ENCODE data around the gene MRPL17. TPM values are rescaled to one million over a fixed set of nuclear protein-coding genes. Genes with fewer than 3 reads are reported as not detected.

Gene MRPL17
- total and polyA plus RNA-seq, 2 of the 13 experiments (the other 11 are each of a cell fraction or from before 2014, with no cell fraction given): 59.4 to 90.0 TPM

DNA sequence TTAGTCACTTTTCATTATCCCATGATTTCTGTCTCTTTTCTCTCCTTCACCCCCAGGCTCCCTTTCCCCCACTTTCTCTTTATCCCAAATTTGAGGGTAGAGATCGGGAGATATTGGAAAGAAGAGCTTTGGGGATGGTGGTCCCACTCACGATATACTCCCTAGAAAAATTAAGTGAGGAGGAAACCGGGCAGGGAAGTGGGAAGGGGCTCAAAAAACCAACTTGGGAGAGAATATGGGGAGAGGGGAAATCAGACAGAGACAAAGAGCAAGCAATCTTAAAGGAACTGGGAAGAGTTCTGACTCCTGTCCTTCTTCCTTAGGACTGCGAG is 26.6 kb downstream of the MRPL17 start:
- POLR2A ChIA-PET: no interaction called here
- Histone ChIP-seq H3K4me1 (ENCODE audit: insufficient read depth, low read length) (peaks cover 12% of the 10 kb centered on the region), H3K9me3 (ENCODE audit: low read length) (no peaks in the 10 kb centered on the region), H3K4me2 (ENCODE audit: low read depth, low read length) (no peak overlapping the region), H2AFZ (ENCODE audit: low read length) (no peak overlapping the region), H3K27me3 (ENCODE audit: control insufficient read depth in 1 of 2, insufficient read depth in 2 of 2, low read length in 2 of 2) (peaks cover 14 to 74% of the 10 kb centered on the region in 2 experiments), H3K79me2 (ENCODE audit: insufficient read depth, low read length) (no peaks in the 10 kb centered on the region), H3K27ac (ENCODE audit: extremely low read length, insufficient read depth, low read length) (no peak overlapping the region), H3K4me3 (replicated peaks in 1 of 3; ENCODE audit: insufficient read depth in 1 of 3, low read depth in 2 of 3, low read length in 3 of 3) (no peak overlapping the region), H3K9ac (ENCODE audit: insufficient read depth, low read depth, low read length) (no peak overlapping the region), H3K36me3 (replicated peaks in 1 of 2; ENCODE audit: control insufficient read depth in 1 of 2, insufficient read depth in 2 of 2, low read length in 2 of 2) (no peaks in the 10 kb centered on the region), H4K20me1 (ENCODE audit: insufficient read depth, low read length) (no peaks in the 10 kb centered on the region)
- DNase-seq (ENCODE audit: low spot score) (no peak), ATAC-seq (no peak), FAIRE-seq (no peak)
- TF ChIP-seq, protein P1, sequence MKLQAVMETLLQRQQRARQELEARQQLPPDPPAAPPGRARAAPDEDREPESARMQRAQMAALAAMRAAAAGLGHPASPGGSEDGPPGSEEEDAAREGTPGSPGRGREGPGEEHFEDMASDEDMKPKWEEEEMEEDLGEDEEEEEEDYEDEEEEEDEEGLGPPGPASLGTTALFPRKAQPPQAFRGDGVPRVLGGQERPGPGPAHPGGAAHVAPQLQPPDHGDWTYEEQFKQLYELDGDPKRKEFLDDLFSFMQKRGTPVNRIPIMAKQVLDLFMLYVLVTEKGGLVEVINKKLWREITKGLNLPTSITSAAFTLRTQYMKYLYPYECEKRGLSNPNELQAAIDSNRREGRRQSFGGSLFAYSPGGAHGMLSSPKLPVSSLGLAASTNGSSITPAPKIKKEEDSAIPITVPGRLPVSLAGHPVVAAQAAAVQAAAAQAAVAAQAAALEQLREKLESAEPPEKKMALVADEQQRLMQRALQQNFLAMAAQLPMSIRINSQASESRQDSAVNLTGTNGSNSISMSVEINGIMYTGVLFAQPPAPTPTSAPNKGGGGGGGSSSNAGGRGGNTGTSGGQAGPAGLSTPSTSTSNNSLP (IDR thresholded peaks at IDR 0.05; ENCODE audit: low read depth, low read length): no peak
- no peak for TF ChIP-seq AHR (CRISPR knock-in tag; IDR thresholded peaks at IDR 0.05)
- TF ChIP-seq, protein P2, sequence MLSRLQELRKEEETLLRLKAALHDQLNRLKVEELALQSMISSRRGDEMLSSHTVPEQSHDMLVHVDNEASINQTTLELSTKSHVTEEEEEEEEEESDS (CRISPR knock-in tag; IDR thresholded peaks at IDR 0.05; ENCODE audit: borderline replicate concordance): no peak
- TF ChIP-seq SMYD3 (CRISPR knock-in tag; IDR thresholded peaks at IDR 0.05): no peak
- TF ChIP-seq, protein P3, sequence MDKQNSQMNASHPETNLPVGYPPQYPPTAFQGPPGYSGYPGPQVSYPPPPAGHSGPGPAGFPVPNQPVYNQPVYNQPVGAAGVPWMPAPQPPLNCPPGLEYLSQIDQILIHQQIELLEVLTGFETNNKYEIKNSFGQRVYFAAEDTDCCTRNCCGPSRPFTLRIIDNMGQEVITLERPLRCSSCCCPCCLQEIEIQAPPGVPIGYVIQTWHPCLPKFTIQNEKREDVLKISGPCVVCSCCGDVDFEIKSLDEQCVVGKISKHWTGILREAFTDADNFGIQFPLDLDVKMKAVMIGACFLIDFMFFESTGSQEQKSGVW (CRISPR knock-in tag; IDR thresholded peaks at IDR 0.05; ENCODE audit: borderline replicate concordance): no peak
- TF ChIP-seq, protein P4, sequence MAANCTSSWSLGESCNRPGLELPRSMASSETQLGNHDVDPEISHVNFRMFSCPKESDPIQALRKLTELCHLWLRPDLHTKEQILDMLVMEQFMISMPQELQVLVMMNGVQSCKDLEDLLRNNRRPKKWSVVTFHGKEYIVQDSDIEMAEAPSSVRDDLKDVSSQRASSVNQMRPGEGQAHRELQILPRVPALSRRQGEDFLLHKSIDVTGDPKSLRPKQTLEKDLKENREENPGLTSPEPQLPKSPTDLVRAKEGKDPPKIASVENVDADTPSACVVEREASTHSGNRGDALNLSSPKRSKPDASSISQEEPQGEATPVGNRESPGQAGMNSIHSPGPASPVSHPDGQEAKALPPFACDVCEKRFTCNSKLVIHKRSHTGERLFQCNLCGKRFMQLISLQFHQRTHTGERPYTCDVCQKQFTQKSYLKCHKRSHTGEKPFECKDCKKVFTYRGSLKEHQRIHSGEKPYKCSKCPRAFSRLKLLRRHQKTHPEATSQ (CRISPR knock-in tag; IDR thresholded peaks at IDR 0.05; ENCODE audit: borderline replicate concordance): no peak
- no peak for TF ChIP-seq KDM3A (CRISPR knock-in tag; IDR thresholded peaks at IDR 0.05; ENCODE audit: low read depth)
- TF ChIP-seq ZNF343 (CRISPR knock-in tag; IDR thresholded peaks at IDR 0.05): no peak
- no peak for TF ChIP-seq SIX1 (CRISPR knock-in tag; IDR thresholded peaks at IDR 0.05; ENCODE audit: borderline replicate concordance)
- TF ChIP-seq, protein P5, sequence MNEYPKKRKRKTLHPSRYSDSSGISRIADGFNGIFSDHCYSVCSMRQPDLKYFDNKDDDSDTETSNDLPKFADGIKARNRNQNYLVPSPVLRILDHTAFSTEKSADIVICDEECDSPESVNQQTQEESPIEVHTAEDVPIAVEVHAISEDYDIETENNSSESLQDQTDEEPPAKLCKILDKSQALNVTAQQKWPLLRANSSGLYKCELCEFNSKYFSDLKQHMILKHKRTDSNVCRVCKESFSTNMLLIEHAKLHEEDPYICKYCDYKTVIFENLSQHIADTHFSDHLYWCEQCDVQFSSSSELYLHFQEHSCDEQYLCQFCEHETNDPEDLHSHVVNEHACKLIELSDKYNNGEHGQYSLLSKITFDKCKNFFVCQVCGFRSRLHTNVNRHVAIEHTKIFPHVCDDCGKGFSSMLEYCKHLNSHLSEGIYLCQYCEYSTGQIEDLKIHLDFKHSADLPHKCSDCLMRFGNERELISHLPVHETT (CRISPR knock-in tag; conservative IDR thresholded peaks at IDR 0.05): no peak
- TF ChIP-seq PHF21A (CRISPR knock-in tag; IDR thresholded peaks at IDR 0.05): no peak
- TF ChIP-seq NCOA1 (CRISPR knock-in tag; IDR thresholded peaks at IDR 0.05): no peak
- TF ChIP-seq, protein P6, sequence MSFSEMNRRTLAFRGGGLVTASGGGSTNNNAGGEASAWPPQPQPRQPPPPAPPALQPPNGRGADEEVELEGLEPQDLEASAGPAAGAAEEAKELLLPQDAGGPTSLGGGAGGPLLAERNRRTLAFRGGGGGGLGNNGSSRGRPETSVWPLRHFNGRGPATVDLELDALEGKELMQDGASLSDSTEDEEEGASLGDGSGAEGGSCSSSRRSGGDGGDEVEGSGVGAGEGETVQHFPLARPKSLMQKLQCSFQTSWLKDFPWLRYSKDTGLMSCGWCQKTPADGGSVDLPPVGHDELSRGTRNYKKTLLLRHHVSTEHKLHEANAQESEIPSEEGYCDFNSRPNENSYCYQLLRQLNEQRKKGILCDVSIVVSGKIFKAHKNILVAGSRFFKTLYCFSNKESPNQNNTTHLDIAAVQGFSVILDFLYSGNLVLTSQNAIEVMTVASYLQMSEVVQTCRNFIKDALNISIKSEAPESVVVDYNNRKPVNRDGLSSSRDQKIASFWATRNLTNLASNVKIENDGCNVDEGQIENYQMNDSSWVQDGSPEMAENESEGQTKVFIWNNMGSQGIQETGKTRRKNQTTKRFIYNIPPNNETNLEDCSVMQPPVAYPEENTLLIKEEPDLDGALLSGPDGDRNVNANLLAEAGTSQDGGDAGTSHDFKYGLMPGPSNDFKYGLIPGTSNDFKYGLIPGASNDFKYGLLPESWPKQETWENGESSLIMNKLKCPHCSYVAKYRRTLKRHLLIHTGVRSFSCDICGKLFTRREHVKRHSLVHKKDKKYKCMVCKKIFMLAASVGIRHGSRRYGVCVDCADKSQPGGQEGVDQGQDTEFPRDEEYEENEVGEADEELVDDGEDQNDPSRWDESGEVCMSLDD (CRISPR knock-in tag; IDR thresholded peaks at IDR 0.05; ENCODE audit: borderline replicate concordance): no peak
- TF ChIP-seq, protein P7, sequence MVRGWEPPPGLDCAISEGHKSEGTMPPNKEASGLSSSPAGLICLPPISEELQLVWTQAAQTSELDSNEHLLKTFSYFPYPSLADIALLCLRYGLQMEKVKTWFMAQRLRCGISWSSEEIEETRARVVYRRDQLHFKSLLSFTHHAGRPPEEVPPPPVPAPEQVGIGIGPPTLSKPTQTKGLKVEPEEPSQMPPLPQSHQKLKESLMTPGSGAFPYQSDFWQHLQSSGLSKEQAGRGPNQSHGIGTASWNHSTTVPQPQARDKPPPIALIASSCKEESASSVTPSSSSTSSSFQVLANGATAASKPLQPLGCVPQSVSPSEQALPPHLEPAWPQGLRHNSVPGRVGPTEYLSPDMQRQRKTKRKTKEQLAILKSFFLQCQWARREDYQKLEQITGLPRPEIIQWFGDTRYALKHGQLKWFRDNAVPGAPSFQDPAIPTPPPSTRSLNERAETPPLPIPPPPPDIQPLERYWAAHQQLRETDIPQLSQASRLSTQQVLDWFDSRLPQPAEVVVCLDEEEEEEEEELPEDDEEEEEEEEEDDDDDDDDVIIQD (CRISPR knock-in tag; IDR thresholded peaks at IDR 0.05; ENCODE audit: low read depth): no peak
- TF ChIP-seq ZFX (CRISPR knock-in tag; IDR thresholded peaks at IDR 0.05; ENCODE audit: low read depth): no peak
- no peak for TF ChIP-seq MZF1 (CRISPR knock-in tag; IDR thresholded peaks at IDR 0.05; ENCODE audit: borderline replicate concordance)
- CTCF ChIA-PET (ENCODE audit: low intra/inter-chr PET ratio, low total read pairs): no interaction called here
- 12% methylated on average over 4 of the region's 4 CpGs for WGBS (ENCODE audit: low lambda C conversion rate)
- in situ Hi-C loops (cut with HindIII; ENCODE audit: extremely low pct_ligation_motif_present, low pct_unique_long_range_greater_than_20kb) (no loop called here), intact Hi-C loops (cut with micrococcal nuclease; ENCODE audit: unreplicated experiment) (no loop called here)
- no TSS peak for BruUV-seq (replicated peaks)

All from HepG2 (cell line).